Measurements from ENCODE around the gene SMAP2. TPM values are rescaled to one million over a fixed set of nuclear protein-coding genes. Genes with fewer than 3 reads are reported as not detected.
A peak's percentile ranks its signal among the peaks of the same experiment; 100 is the strongest.
"Not testable (repeated sequence)": the region's sequence is repeated elsewhere in the genome, so short reads cannot be mapped to it uniquely, and the experiment has no call there.

Gene SMAP2
- total RNA-seq: 72.8 TPM
- long read RNA-seq, transcript SMAP2-202 (10 exons, 2,939 nt): major isoform, 84 of 124 reads
- long read RNA-seq, partial matches to known transcripts: 17 of 124 reads
- long read RNA-seq, other reads (novel, unspliced or antisense): 22 of 124 reads

GRCh38 chr1:40373323-40374283 is at the start of gene SMAP2:
Gene SMAP2 (plus strand): TSS chr1:40373727. CDS start chr1:40374121, 394 bp downstream.
- Histone ChIP-seq H3K27ac (peak within 1 kb of the TSS; percentile 94), H3K4me3 (peak within 1 kb of the TSS; percentile 74), H3K4me1 (peaks cover 34% of the 10 kb centered on the region), H3K9me3 (no peaks in the 10 kb centered on the region), H3K27me3 (ENCODE audit: low read depth) (no peaks in the 10 kb centered on the region), H3K36me3 (no peaks in the 10 kb centered on the region)
- intact Hi-C loops (cut with DNase I): no loop called here
- ATAC-seq (peak; percentile 99), DNase-seq (peak; percentile 97)
- no peak for TF ChIP-seq CTCF (IDR thresholded peaks at IDR 0.05)

- H3K27me3 ChIP-seq (ENCODE audit: low read depth); H3K36me3 ChIP-seq; H3K4me1 ChIP-seq; ATAC-seq; H3K27ac ChIP-seq; H3K4me3 ChIP-seq; DNase-seq; H3K9me3 ChIP-seq: not testable (repeated sequence)
- intact Hi-C loops (cut with DNase I): loop anchor here (10.0 kb wide), 1 partner anchor 187 kb away; no protein-coding TSS in a partner anchor
These were observed 42.1 kb upstream of the SMAP2 start for GRCh38 chr1:40331403-40331802.

- Histone ChIP-seq H3K36me3 (no peaks in the 10 kb centered on the region), H3K27me3 (ENCODE audit: low read depth) (peaks cover 3% of the 10 kb centered on the region), H3K4me3 (no peak overlapping the region), H3K27ac (no peak overlapping the region), H3K9me3 (no peaks in the 10 kb centered on the region), H3K4me1 (no peaks in the 10 kb centered on the region)
- ATAC-seq (no peak), DNase-seq (no peak)
- intact Hi-C loops (cut with DNase I): loop anchor here (10.0 kb wide), 1 partner anchor 188 kb away; no protein-coding TSS in a partner anchor
- TF ChIP-seq CTCF (IDR thresholded peaks at IDR 0.05): no peak
These were observed 40.8 kb upstream of the SMAP2 start for GRCh38 chr1:40332695-40333094.

- DNase-seq: no peak
- intact Hi-C loops (cut with DNase I): loop anchor here (10.0 kb wide), 1 partner anchor 193 kb away; no protein-coding TSS in a partner anchor
- peaks cover 3% of the 10 kb centered on the region for H3K27me3 ChIP-seq (ENCODE audit: low read depth)
- H3K36me3 ChIP-seq: no peaks in the 10 kb centered on the region
- H3K4me3 ChIP-seq: no peak overlapping the region
- peaks cover 14% of the 10 kb centered on the region for H3K4me1 ChIP-seq
- H3K9me3 ChIP-seq: no peaks in the 10 kb centered on the region
- no peak for ATAC-seq
- TF ChIP-seq CTCF (IDR thresholded peaks at IDR 0.05): no peak
- no peak overlapping the region for H3K27ac ChIP-seq
These were observed 36.1 kb upstream of the SMAP2 start for GRCh38 chr1:40337443-40337842.

GRCh38 chr1:40338745-40339419 is 34.6 kb upstream of the SMAP2 start:
- peak; percentile 88 to 95 for ATAC-seq
- intact Hi-C loops (cut with DNase I): loop anchor here (10.0 kb wide), 1 partner anchor 194 kb away; no protein-coding TSS in a partner anchor
- Histone ChIP-seq H3K4me1 (peaks cover 14% of the 10 kb centered on the region), H3K36me3 (no peaks in the 10 kb centered on the region), H3K27ac (peak overlapping the region; percentile 73), H3K9me3 (no peaks in the 10 kb centered on the region), H3K27me3 (ENCODE audit: low read depth) (peaks cover 3% of the 10 kb centered on the region), H3K4me3 (peak overlapping the region; percentile 19)
- DNase-seq: peak; percentile 85
- TF ChIP-seq CTCF (IDR thresholded peaks at IDR 0.05): peak; percentile 97
